ENCODE measurements around the gene SYNPO2. TPM values are rescaled to one million over a fixed set of nuclear protein-coding genes. Genes with fewer than 3 reads are reported as not detected.

The SYNPO2 gene
- total RNA-seq, 1 experiment from 2014 or later: 0.93 TPM

- ATAC-seq (no peak), DNase-seq (ENCODE audit: low read depth, low spot score) (no peak)
- H3K4me1 ChIP-seq (ENCODE audit: control insufficient read depth in 1 of 2, insufficient read depth in 2 of 2, low read length in 2 of 2): peaks cover 0 to 6% of the 10 kb centered on the region in 2 experiments; a peak in 1 of 4 replicates
- RAD21 ChIA-PET (ENCODE audit: low non-redundant PET in 1 of 2, low total read pairs in 2 of 2, uncharacterized antibody in 2 of 2, unreplicated experiment in 2 of 2): no interaction called here
- peaks cover 0 to 3% of the 10 kb centered on the region in 2 experiments; a peak in 1 of 4 replicates for H3K9me3 ChIP-seq (ENCODE audit: control insufficient read depth in 1 of 2, insufficient read depth in 1 of 2, low read depth in 1 of 2, low read length in 2 of 2)
- H3K27me3 ChIP-seq (ENCODE audit: insufficient read depth, low read length): no peaks in the 10 kb centered on the region
- no TSS peak for BruUV-seq (replicated peaks)
- H4K20me1 ChIP-seq (ENCODE audit: insufficient read depth): no peaks in the 10 kb centered on the region
- intact Hi-C loops (cut with micrococcal nuclease): no loop called here
- H3K9me2 ChIP-seq (ENCODE audit: insufficient read depth): no peaks in the 10 kb centered on the region
- POLR2A ChIA-PET: no interaction called here
- no peak overlapping the region for H3K27ac ChIP-seq (ENCODE audit: low read depth, low read length)
- H3K79me2 ChIP-seq (ENCODE audit: insufficient read depth, low read length): no peaks in the 10 kb centered on the region
- no peaks in the 10 kb centered on the region for H3K36me3 ChIP-seq (ENCODE audit: control insufficient read depth in 1 of 2, insufficient read depth in 2 of 2, low read length in 2 of 2)
- H3K4me3 ChIP-seq (replicated peaks in 1 of 2; ENCODE audit: low read depth in 1 of 2, low read length in 2 of 2): no peak overlapping the region
- no peak overlapping the region for H3K4me2 ChIP-seq (ENCODE audit: low read length)
- no peak for TF ChIP-seq ELF1 (IDR thresholded peaks at IDR 0.05; ENCODE audit: borderline replicate concordance, low read depth)
- TF ChIP-seq MAX (IDR thresholded peaks at IDR 0.05): no peak
- TF ChIP-seq CEBPB (IDR thresholded peaks at IDR 0.05; ENCODE audit: low read depth): no peak
- no peak for TF ChIP-seq CBX3 (IDR thresholded peaks at IDR 0.05; ENCODE audit: low read depth)
- TF ChIP-seq EZH2 (IDR thresholded peaks at IDR 0.05): no peak
- no peak for TF ChIP-seq JUND (IDR thresholded peaks at IDR 0.05)
- TF ChIP-seq POLR2A (IDR thresholded peaks at IDR 0.05; ENCODE audit: borderline replicate concordance, extremely low read depth, insufficient read depth, insufficient read length): no peak
- TF ChIP-seq TCF7L2 (IDR thresholded peaks at IDR 0.05; ENCODE audit: borderline replicate concordance, extremely low read depth, insufficient read depth, insufficient read length): no peak
- TF ChIP-seq ZNF274 (IDR thresholded peaks at IDR 0.05; ENCODE audit: low read depth, low read length): no peak
- TF ChIP-seq SRF (IDR thresholded peaks at IDR 0.05; ENCODE audit: low read depth): no peak
- TF ChIP-seq EZH2phosphoT487 (IDR thresholded peaks at IDR 0.05; ENCODE audit: borderline replicate concordance): no peak
- no peak for TF ChIP-seq ZBTB33 (IDR thresholded peaks at IDR 0.05; ENCODE audit: extremely low read depth, insufficient replicate concordance, low read length)
- no peak for TF ChIP-seq ZFX (IDR thresholded peaks at IDR 0.05)
- no peak for TF ChIP-seq CTCF (IDR thresholded peaks at IDR 0.05 in 2 of 3, conservative IDR thresholded peaks at IDR 0.05 in 1 of 3; ENCODE audit: borderline replicate concordance in 1 of 3, insufficient read depth in 1 of 3, low read depth in 2 of 3, low read length in 2 of 3)
- no peak for TF ChIP-seq SIN3A (IDR thresholded peaks at IDR 0.05; ENCODE audit: low read depth)
- TF ChIP-seq POLR2AphosphoS5 (IDR thresholded peaks at IDR 0.05; ENCODE audit: low read depth, low read length): no peak
- TF ChIP-seq SP1 (IDR thresholded peaks at IDR 0.05; ENCODE audit: low read depth): no peak
- no peak for TF ChIP-seq YY1 (IDR thresholded peaks at IDR 0.05; ENCODE audit: extremely low read depth, insufficient replicate concordance, low read depth, low read length)
- TF ChIP-seq EGR1 (IDR thresholded peaks at IDR 0.05; ENCODE audit: low read depth): no peak
- CTCF ChIA-PET: interaction anchor here (0.9 kb wide), 1 partner anchor 15 kb away, joined by 3 read pairs; no protein-coding TSS in a partner anchor
- H3K9ac ChIP-seq (ENCODE audit: low read length): no peak overlapping the region
- no peak overlapping the region for H2AFZ ChIP-seq (ENCODE audit: low read depth, low read length, poor library complexity, severe bottlenecking)
Observed at GRCh38 chr4:118879409-118879808, 9.2 kb upstream of the SYNPO2 start.
